Raji (cell line): ENCODE data around the gene AMN.

Experiments used
- POLR2A ChIP-seq: IDR thresholded peaks from 2 replicates; pipeline ENCODE4 v1.6.1; 2011; ENCODE audit warnings: low read depth, low read length, control low read depth; ENCODE audit not compliant: insufficient read depth

Gene AMN

GRCh38 chr14:102941419-102942011 is 19.1 kb downstream of the AMN start:
- TF ChIP-seq POLR2A = no peak

- TF ChIP-seq POLR2A = no peak
Observed at GRCh38 chr14:102942069-102942468, 19.6 kb downstream of the AMN start.

- TF ChIP-seq POLR2A = no peak
Observed at GRCh38 chr14:102943454-102943853, 21.0 kb downstream of the AMN start.

GRCh38 chr14:102943979-102944378 is 21.5 kb downstream of the AMN start:
- TF ChIP-seq POLR2A = no peak

- TF ChIP-seq POLR2A = no peak
Observed at GRCh38 chr14:102944448-102945330, 22.2 kb downstream of the AMN start.

- no peak for TF ChIP-seq POLR2A
Observed at GRCh38 chr14:102945346-102946130, 23.1 kb downstream of the AMN start.

GRCh38 chr14:102947321-102948103 is 25.0 kb downstream of the AMN start:
- no peak for TF ChIP-seq POLR2A

- no peak for TF ChIP-seq POLR2A
Observed at GRCh38 chr14:102948698-102949061, 26.2 kb downstream of the AMN start.

GRCh38 chr14:102949062-102949800 is 26.8 kb downstream of the AMN start:
- TF ChIP-seq POLR2A = no peak

GRCh38 chr14:102949801-102950451 is 27.5 kb downstream of the AMN start:
- TF ChIP-seq POLR2A = no peak

- TF ChIP-seq POLR2A = no peak
Observed at GRCh38 chr14:102951034-102951433, 28.6 kb downstream of the AMN start.

- no peak for TF ChIP-seq POLR2A
Observed at GRCh38 chr14:102951799-102952198, 29.3 kb downstream of the AMN start.

- no peak for TF ChIP-seq POLR2A
Observed at GRCh38 chr14:102952276-102952675, 29.8 kb downstream of the AMN start.

- no peak for TF ChIP-seq POLR2A
Observed at GRCh38 chr14:102953100-102953499, 30.6 kb downstream of the AMN start.

GRCh38 chr14:102954081-102954789 is 31.8 kb downstream of the AMN start:
- no peak for TF ChIP-seq POLR2A
